ENCODE measurements around the gene KLF5. TPM values are rescaled to one million over a fixed set of nuclear protein-coding genes. Genes with fewer than 3 reads are reported as not detected.

Gene KLF5
- total and polyA plus RNA-seq, 2 experiments from 2014 or later = 1.5 to 1.8 TPM

- Histone ChIP-seq H3F3A (replicated peaks; ENCODE audit: low read depth) (no peaks in the 10 kb centered on the region), H4K20me1 (replicated peaks; ENCODE audit: insufficient read depth) (no peaks in the 10 kb centered on the region), H3K27me3 (ENCODE audit: insufficient read depth) (no peaks in the 10 kb centered on the region), H3K9me2 (ENCODE audit: insufficient read depth) (no peaks in the 10 kb centered on the region), H3K4me2 (no peak overlapping the region), H2AFZ (no peak overlapping the region), H3K79me2 (replicated peaks; ENCODE audit: insufficient read depth) (no peaks in the 10 kb centered on the region), H3K4me1 (ENCODE audit: insufficient read depth) (no peaks in the 10 kb centered on the region), H3K4me3 (no peak overlapping the region), H3K36me3 (ENCODE audit: insufficient read depth) (no peaks in the 10 kb centered on the region), H3K27ac (ENCODE audit: low read depth) (no peak overlapping the region)
- no peak for ATAC-seq
- DNase-seq (ENCODE audit: low spot score) = no peak
- H3K36me3 Mint-ChIP-seq (ENCODE audit: low read depth) = peaks cover 3% of the 10 kb centered on the region; the same call in 2 of the 3 replicates
- no peak overlapping the region for H3K4me3 Mint-ChIP-seq
- H3K4me1 Mint-ChIP-seq = no peaks in the 10 kb centered on the region
- H3K27ac Mint-ChIP-seq = no peak overlapping the region
- peaks cover 8% of the 10 kb centered on the region for H3K27me3 Mint-ChIP-seq (ENCODE audit: insufficient read depth, low read depth, poor library complexity)
- no peaks in the 10 kb centered on the region; the same call in 2 of the 3 replicates for H3K9me3 Mint-ChIP-seq
- TF ChIP-seq CTCF (conservative IDR thresholded peaks at IDR 0.05; ENCODE audit: low read depth in 2 of 2) (no peak), ETS1 (IDR thresholded peaks at IDR 0.05) (no peak), NANOG (IDR thresholded peaks at IDR 0.05; ENCODE audit: borderline replicate concordance) (no peak), CREB1 (CRISPR knock-in tag; IDR thresholded peaks at IDR 0.05; ENCODE audit: low read depth) (no peak), JUNB (IDR thresholded peaks at IDR 0.05; ENCODE audit: unreplicated experiment) (no peak), ZNF331 (CRISPR knock-in tag; IDR thresholded peaks at IDR 0.05; ENCODE audit: low read depth) (no peak), REST (IDR thresholded peaks at IDR 0.05; ENCODE audit: unreplicated experiment) (no peak), EZH2 (IDR thresholded peaks at IDR 0.05; ENCODE audit: low read depth, unreplicated experiment) (no peak), STAT1 (IDR thresholded peaks at IDR 0.05; ENCODE audit: unreplicated experiment) (no peak), POLR2AphosphoS5 (IDR thresholded peaks at IDR 0.05; ENCODE audit: low read depth) (no peak), EZH2phosphoT487 (IDR thresholded peaks at IDR 0.05; ENCODE audit: unreplicated experiment) (no peak), ZNF114 (CRISPR knock-in tag; IDR thresholded peaks at IDR 0.05) (no peak), ZNF462 (CRISPR knock-in tag; IDR thresholded peaks at IDR 0.05) (no peak)
Measured at GRCh38 chr13:73015805-73016204, 43.0 kb upstream of the KLF5 start.
